SU-DHL-6 (cell line): ENCODE measurements around the gene CCDC34.

Experiments used
- H2AFZ ChIP-seq: fragments of 200-600 bp; sonication (generic); 2 replicates; pipeline ENCODE4 v1.6.1; 2014; ENCODE audit warnings: low read depth, mild to moderate bottlenecking, moderate library complexity, mixed read lengths, antibody characterized with exemption, low read length; ENCODE audit not compliant: severe bottlenecking
- H3F3A ChIP-seq: fragments of 200-600 bp; shearing (Covaris generic); 2 replicates; pipeline ENCODE4 v1.6.0; 2016; ENCODE audit warnings: antibody characterized with exemption, mild to moderate bottlenecking; ENCODE audit not compliant: insufficient read depth
- H3K27ac ChIP-seq: fragments of 200-600 bp; sonication (generic); 2 replicates; pipeline ENCODE4 v1.5.1; 2016; ENCODE audit warnings: low read depth, mild to moderate bottlenecking, low read length, moderate library complexity, mixed read lengths
- H3K27me3 ChIP-seq: fragments of 200-600 bp; sonication (generic), shearing (Covaris generic); 2 replicates; pipeline ENCODE4 v1.6.0; 2014; ENCODE audit warnings: mild to moderate bottlenecking, low read length
- H3K36me3 ChIP-seq: fragments of 200-600 bp; sonication (generic); 2 replicates; pipeline ENCODE4 v1.6.1; 2014; ENCODE audit warnings: mild to moderate bottlenecking, low read length, mixed read lengths
- H3K4me2 ChIP-seq: fragments of 300-600, 200-600 bp; shearing (Covaris generic), sonication (generic); 2 replicates; pipeline ENCODE4 v1.6.0; 2014; ENCODE audit warnings: low read length, low read depth, mild to moderate bottlenecking; ENCODE audit not compliant: poor library complexity, severe bottlenecking
- H3K4me3 ChIP-seq: fragments of 200-600 bp; sonication (generic); 2 replicates; pipeline ENCODE4 v1.5.1; 2014; ENCODE audit warnings: antibody characterized with exemption, low read length, mild to moderate bottlenecking, mixed read lengths; ENCODE audit not compliant: insufficient read depth, poor library complexity, severe bottlenecking
- H3K79me2 ChIP-seq: fragments of 200-600 bp; sonication (generic); 2 replicates; pipeline ENCODE4 v1.6.1; 2014; ENCODE audit warnings: mild to moderate bottlenecking, low read length, moderate library complexity; ENCODE audit not compliant: insufficient read depth
- H3K9ac ChIP-seq: fragments of 200-600 bp; sonication (generic); 2 replicates; pipeline ENCODE4 v1.7.0; 2014; ENCODE audit warnings: mild to moderate bottlenecking, low read length
- H3K9me2 ChIP-seq: fragments of 200-600 bp; sonication (generic); replicated peaks from 2 replicates; pipeline ENCODE4 v1.6.1; 2014; ENCODE audit warnings: low read length; ENCODE audit not compliant: insufficient read depth
- H3K9me3 ChIP-seq: fragments of 200-600 bp; sonication (generic); 2 replicates; pipeline ENCODE4 v1.6.1; 2014; ENCODE audit warnings: low read length, mixed read lengths; ENCODE audit not compliant: insufficient read depth
- H4K20me1 ChIP-seq: fragments of 200-600 bp; sonication (generic); 2 replicates; pipeline ENCODE4 v1.6.1; 2014; ENCODE audit warnings: low read depth, mild to moderate bottlenecking, antibody characterized with exemption, low read length, moderate library complexity, mixed read lengths
- EZH2phosphoT487 ChIP-seq: fragments of 200-600 bp; sonication (generic), shearing (Covaris generic); conservative IDR thresholded peaks from 2 replicates; pipeline ENCODE4 v1.6.1; 2018; ENCODE audit warnings: mild to moderate bottlenecking, antibody characterized with exemption, low read length, moderate library complexity, mixed read lengths
- TF ChIP-seq, protein P1 (sequence below): fragments of 200-600 bp; sonication (generic); IDR thresholded peaks from one replicate; pipeline ENCODE4 v1.5.1; 2017; ENCODE audit warnings: antibody characterized with exemption, mild to moderate bottlenecking, low read length, moderate library complexity; ENCODE audit not compliant: insufficient read depth, poor library complexity, severe bottlenecking

CCDC34 gene

GRCh38 chr11:27362749-27363575 is at the start of gene CCDC34:
Gene CCDC34, minus strand, starts transcription at chr11:27363215. Its CDS starts 21 bp downstream, at chr11:27363194.
- no peaks in the 10 kb centered on the region for H3K36me3 ChIP-seq
- peak within 1 kb of the TSS; percentile 79 for H3K4me2 ChIP-seq
- peak within 1 kb of the TSS; percentile 39 for H3K27ac ChIP-seq
- H3K27me3 ChIP-seq = no peaks in the 10 kb centered on the region
- H3K9ac ChIP-seq = peak within 1 kb of the TSS; percentile 89
- no peaks in the 10 kb centered on the region for H3F3A ChIP-seq
- H3K9me2 ChIP-seq = no peaks in the 10 kb centered on the region
- H3K9me3 ChIP-seq = no peaks in the 10 kb centered on the region
- peak within 1 kb of the TSS; percentile 70 for H3K4me3 ChIP-seq
- TF ChIP-seq, protein P1, sequence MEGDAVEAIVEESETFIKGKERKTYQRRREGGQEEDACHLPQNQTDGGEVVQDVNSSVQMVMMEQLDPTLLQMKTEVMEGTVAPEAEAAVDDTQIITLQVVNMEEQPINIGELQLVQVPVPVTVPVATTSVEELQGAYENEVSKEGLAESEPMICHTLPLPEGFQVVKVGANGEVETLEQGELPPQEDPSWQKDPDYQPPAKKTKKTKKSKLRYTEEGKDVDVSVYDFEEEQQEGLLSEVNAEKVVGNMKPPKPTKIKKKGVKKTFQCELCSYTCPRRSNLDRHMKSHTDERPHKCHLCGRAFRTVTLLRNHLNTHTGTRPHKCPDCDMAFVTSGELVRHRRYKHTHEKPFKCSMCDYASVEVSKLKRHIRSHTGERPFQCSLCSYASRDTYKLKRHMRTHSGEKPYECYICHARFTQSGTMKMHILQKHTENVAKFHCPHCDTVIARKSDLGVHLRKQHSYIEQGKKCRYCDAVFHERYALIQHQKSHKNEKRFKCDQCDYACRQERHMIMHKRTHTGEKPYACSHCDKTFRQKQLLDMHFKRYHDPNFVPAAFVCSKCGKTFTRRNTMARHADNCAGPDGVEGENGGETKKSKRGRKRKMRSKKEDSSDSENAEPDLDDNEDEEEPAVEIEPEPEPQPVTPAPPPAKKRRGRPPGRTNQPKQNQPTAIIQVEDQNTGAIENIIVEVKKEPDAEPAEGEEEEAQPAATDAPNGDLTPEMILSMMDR = no peak
- no peak for TF ChIP-seq EZH2phosphoT487
- H2AFZ ChIP-seq = peak within 1 kb of the TSS; percentile 93
- H3K79me2 ChIP-seq = no peaks in the 10 kb centered on the region; the same call in 1 of the 2 replicates
- no peaks in the 10 kb centered on the region for H4K20me1 ChIP-seq

- Histone ChIP-seq H4K20me1 (no peaks in the 10 kb centered on the region), H3K9me2 (no peaks in the 10 kb centered on the region), H3F3A (no peaks in the 10 kb centered on the region), H3K79me2 (no peaks in the 10 kb centered on the region), H3K9me3 (no peaks in the 10 kb centered on the region), H2AFZ (no peak overlapping the region), H3K9ac (no peak overlapping the region), H3K27ac (no peak overlapping the region), H3K36me3 (no peaks in the 10 kb centered on the region), H3K4me2 (no peak overlapping the region), H3K27me3 (no peaks in the 10 kb centered on the region), H3K4me3 (no peak overlapping the region)
- TF ChIP-seq EZH2phosphoT487 = no peak
- TF ChIP-seq, protein P1 = no peak
Measured at GRCh38 chr11:27412192-27412691, 49.2 kb upstream of the CCDC34 start.

DNA sequence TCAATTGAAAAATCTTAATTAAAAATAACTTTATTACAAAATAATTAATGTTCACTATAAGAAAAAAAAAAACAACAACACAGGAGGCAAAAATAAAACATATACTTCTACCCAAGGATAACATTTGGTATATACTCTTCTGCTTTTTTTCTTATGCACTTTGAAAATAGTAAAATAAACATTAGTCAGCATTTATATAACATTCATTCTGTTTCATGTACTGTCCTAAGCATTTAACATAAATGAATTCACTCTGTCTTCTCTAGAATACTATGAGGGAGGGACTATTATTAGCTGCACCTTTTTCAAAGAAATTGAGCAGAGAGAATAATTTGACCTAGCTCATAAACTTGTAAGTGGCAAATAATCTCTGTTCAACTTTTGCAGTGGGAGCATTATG is 48.3 kb upstream of the CCDC34 start:
- H3K79me2 ChIP-seq = no peaks in the 10 kb centered on the region
- no peaks in the 10 kb centered on the region for H3F3A ChIP-seq
- H3K36me3 ChIP-seq = no peaks in the 10 kb centered on the region
- H3K9me3 ChIP-seq = no peaks in the 10 kb centered on the region
- TF ChIP-seq, protein P1 = no peak
- TF ChIP-seq EZH2phosphoT487 = no peak
- H3K4me2 ChIP-seq = no peak overlapping the region
- H3K9me2 ChIP-seq = no peaks in the 10 kb centered on the region
- no peak overlapping the region for H2AFZ ChIP-seq
- no peak overlapping the region for H3K27ac ChIP-seq
- no peak overlapping the region for H3K4me3 ChIP-seq
- no peaks in the 10 kb centered on the region for H4K20me1 ChIP-seq
- H3K9ac ChIP-seq = no peak overlapping the region
- no peaks in the 10 kb centered on the region for H3K27me3 ChIP-seq
